H1 (cell line): ENCODE results near the gene BCKDHB. TPM values are rescaled to one million over a fixed set of nuclear protein-coding genes. Genes with fewer than 3 reads are reported as not detected.

Experiments used
- BRCA1 ChIP-seq: IDR thresholded peaks from 2 replicates; pipeline ENCODE4 v1.6.1; 2012; ENCODE audit warnings: low read depth, low read length, improper control_type of control experiment
- polyA plus RNA-seq, 7 experiments: library from polyadenylated mRNA; depleted of rRNA in 3 of 7; stranded (reverse) in 5 of 7; unstranded in 2 of 7; fragments of >200 nt in 5 of 7; fragments of 200-250 nt in 2 of 7; gene quantifications; 1 replicate in 5 of 7; 2 replicates in 1 of 7; 4 replicates in 1 of 7; pipeline versions ENCODE4 v1.2.1 to v1.2.3, GENCODE V29; 2011 to 2013; ENCODE audit warnings: missing spikeins in 2 of 7, mixed read lengths in 2 of 7
- total RNA-seq: library from RNA; stranded (reverse); fragmentation: NEBNext Ultra II Directional; extraction: Animal tissue kit (Norgen Biotek cat#: 25700); gene quantifications from 2 replicates; pipeline ENCODE4 v1.2.1, GENCODE V29; 2021
- TF ChIP-seq, protein P1 (sequence below), 3 experiments: IDR thresholded peaks; 1 replicate in 2 of 3; 2 replicates in 1 of 3; pipeline versions ENCODE4 v1.5.1 to v1.6.1; 2011; ENCODE audit warnings: low read length in 3 of 3, mild to moderate bottlenecking in 3 of 3, inconsistent platforms in 2 of 3, low read depth in 1 of 3, moderate library complexity in 1 of 3; ENCODE audit not compliant: insufficient read depth in 1 of 3; ENCODE audit errors: control extremely low read depth in 1 of 3

BCKDHB gene
- total and polyA plus RNA-seq, 2 of the 8 experiments (the other 6 are each of a cell fraction or from before 2014, with no cell fraction given), result 22.1 to 30.8 TPM

DNA sequence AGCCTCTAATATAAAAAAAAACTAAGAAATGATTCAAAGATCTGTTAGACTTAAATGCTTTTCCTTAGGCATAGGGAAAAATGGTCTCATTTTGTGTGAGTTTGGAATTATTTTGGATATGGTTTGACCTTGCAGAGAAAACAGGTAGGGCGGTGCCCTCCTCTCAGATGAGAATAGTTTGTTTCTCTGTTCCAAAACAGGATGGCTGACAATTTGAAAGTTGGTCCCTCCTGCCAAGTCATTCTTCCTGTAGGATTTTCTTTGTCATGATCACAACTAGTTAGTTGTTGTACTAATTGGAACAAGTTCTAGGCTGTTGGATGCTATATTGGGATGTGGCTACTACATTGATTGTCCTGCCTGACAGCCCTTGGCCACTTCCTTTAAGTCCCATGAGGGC lies 108.6 kb downstream of the BCKDHB start (continued):
- TF ChIP-seq, protein P1, sequence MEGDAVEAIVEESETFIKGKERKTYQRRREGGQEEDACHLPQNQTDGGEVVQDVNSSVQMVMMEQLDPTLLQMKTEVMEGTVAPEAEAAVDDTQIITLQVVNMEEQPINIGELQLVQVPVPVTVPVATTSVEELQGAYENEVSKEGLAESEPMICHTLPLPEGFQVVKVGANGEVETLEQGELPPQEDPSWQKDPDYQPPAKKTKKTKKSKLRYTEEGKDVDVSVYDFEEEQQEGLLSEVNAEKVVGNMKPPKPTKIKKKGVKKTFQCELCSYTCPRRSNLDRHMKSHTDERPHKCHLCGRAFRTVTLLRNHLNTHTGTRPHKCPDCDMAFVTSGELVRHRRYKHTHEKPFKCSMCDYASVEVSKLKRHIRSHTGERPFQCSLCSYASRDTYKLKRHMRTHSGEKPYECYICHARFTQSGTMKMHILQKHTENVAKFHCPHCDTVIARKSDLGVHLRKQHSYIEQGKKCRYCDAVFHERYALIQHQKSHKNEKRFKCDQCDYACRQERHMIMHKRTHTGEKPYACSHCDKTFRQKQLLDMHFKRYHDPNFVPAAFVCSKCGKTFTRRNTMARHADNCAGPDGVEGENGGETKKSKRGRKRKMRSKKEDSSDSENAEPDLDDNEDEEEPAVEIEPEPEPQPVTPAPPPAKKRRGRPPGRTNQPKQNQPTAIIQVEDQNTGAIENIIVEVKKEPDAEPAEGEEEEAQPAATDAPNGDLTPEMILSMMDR (IDR thresholded peaks at IDR 0.05; ENCODE audit: control extremely low read depth in 1 of 3, insufficient read depth in 1 of 3, low read depth in 1 of 3, low read length in 3 of 3), result no peak
- TF ChIP-seq BRCA1, result no peak
